Endodermal cell (in vitro differentiated cells): ENCODE data around the gene RNF220. TPM values are rescaled to one million over a fixed set of nuclear protein-coding genes. Genes with fewer than 3 reads are reported as not detected.

ENCODE experiments used
- DNase-seq: peaks from one replicate; pipeline ENCODE4 v3.0.0-alpha.2; 2017
- H3K27ac ChIP-seq: 2 replicates; pipeline ENCODE4 v1.5.1; 2013; ENCODE audit warnings: mild to moderate bottlenecking, low read depth, low read length, moderate library complexity
- H3K27me3 ChIP-seq: 2 replicates; pipeline ENCODE4 v1.6.1; 2013; ENCODE audit warnings: mild to moderate bottlenecking, low read length, moderate library complexity; ENCODE audit not compliant: insufficient read depth, control insufficient read depth, poor library complexity, severe bottlenecking
- H3K36me3 ChIP-seq: 2 replicates; pipeline ENCODE4 v1.7.0; 2013; ENCODE audit warnings: mild to moderate bottlenecking, low read length, moderate library complexity; ENCODE audit not compliant: control insufficient read depth, insufficient read depth
- H3K4me1 ChIP-seq: one replicate; pipeline ENCODE4 v1.7.0; 2013; ENCODE audit warnings: low read length; ENCODE audit not compliant: control insufficient read depth, insufficient read depth
- H3K4me3 ChIP-seq: 2 replicates; pipeline ENCODE4 v1.5.1; 2013; ENCODE audit warnings: mild to moderate bottlenecking, low read length, moderate library complexity
- H3K9ac ChIP-seq: 2 replicates; pipeline ENCODE4 v1.6.1; 2013; ENCODE audit warnings: mild to moderate bottlenecking, low read length, moderate library complexity; ENCODE audit not compliant: poor library complexity, severe bottlenecking; ENCODE audit errors: extremely low read depth
- H3K9me3 ChIP-seq: 2 replicates; pipeline ENCODE4 v1.6.1; 2013; ENCODE audit warnings: mild to moderate bottlenecking, low read length, moderate library complexity; ENCODE audit not compliant: control insufficient read depth
- H3K27ac Mint-ChIP-seq: 2 replicates; pipeline ENCODE4 v1.8.0; 2020; ENCODE audit warnings: mixed read lengths
- H3K27me3 Mint-ChIP-seq: 2 replicates; pipeline ENCODE4 v1.8.0; 2021; ENCODE audit warnings: mild to moderate bottlenecking, mixed read lengths; ENCODE audit not compliant: insufficient read depth
- H3K36me3 Mint-ChIP-seq: 2 replicates; pipeline ENCODE4 v1.8.0; 2020; ENCODE audit warnings: low read depth, mixed read lengths
- H3K4me1 Mint-ChIP-seq: 2 replicates; pipeline ENCODE4 v1.8.0; 2020; ENCODE audit warnings: mixed read lengths
- H3K4me3 Mint-ChIP-seq: 2 replicates; pipeline ENCODE4 v1.8.0; 2020; ENCODE audit warnings: mild to moderate bottlenecking, moderate library complexity, mixed read lengths
- H3K9me3 Mint-ChIP-seq: 2 replicates; pipeline ENCODE4 v1.8.0; 2020; ENCODE audit warnings: mild to moderate bottlenecking, mixed read lengths
- CTCF ChIP-seq: fragments of 200-600 bp; sonication (generic); conservative IDR thresholded peaks from 2 replicates; pipeline ENCODE4 v1.5.0; 2021; ENCODE audit warnings: antibody characterized with exemption, mild to moderate bottlenecking
- WGBS, 2 experiments: methylation state at CpG; one replicate each; pipeline versions ENCODE4 v1.1.5 to v1.1.7; 2013; ENCODE audit warnings: missing lambda C conversion rate in 2 of 2, mixed read lengths in 1 of 2; ENCODE audit not compliant: insufficient coverage in 1 of 2, insufficient read length in 1 of 2; 5-methylcytosine and 5-hydroxymethylcytosine counted together
- total RNA-seq, 2 donors: library from RNA; stranded (reverse); fragmentation: NEBNext Ultra II Directional in 1 of 2; extraction: Animal tissue kit (Norgen Biotek cat#: 25700) in 1 of 2; gene quantifications; 2 replicates in 1 of 2; 3 replicates in 1 of 2; pipeline ENCODE4 v1.2.1, GENCODE V29; 2021

The RNF220 gene
- total RNA-seq, 2 donors from 2014 or later, result 94.6 to 95.5 TPM

- peaks cover 16% of the 10 kb centered on the region for H3K4me1 Mint-ChIP-seq
- no peak overlapping the region for H3K27ac Mint-ChIP-seq
- H3K36me3 Mint-ChIP-seq, result no peaks in the 10 kb centered on the region
- 57 to 83% methylated on average over 2 to 3 of the region's 3 CpGs for WGBS, 2 experiments
- no peak for DNase-seq
- no peak overlapping the region for H3K9ac ChIP-seq
- peaks cover 41% of the 10 kb centered on the region for H3K27me3 ChIP-seq
- no peaks in the 10 kb centered on the region for H3K36me3 ChIP-seq
- no peaks in the 10 kb centered on the region for H3K9me3 ChIP-seq
- no peaks in the 10 kb centered on the region for H3K9me3 Mint-ChIP-seq
- TF ChIP-seq CTCF, result peak; percentile 20
- no peak overlapping the region for H3K4me3 Mint-ChIP-seq
- no peak overlapping the region for H3K4me3 ChIP-seq
- peaks cover 37% of the 10 kb centered on the region for H3K27me3 Mint-ChIP-seq
- H3K27ac ChIP-seq, result no peak overlapping the region
- H3K4me1 ChIP-seq, result no peaks in the 10 kb centered on the region
These were observed 148.2 kb downstream of the RNF220 start for GRCh38 chr1:44553127-44553758.

GRCh38 chr1:44553771-44554170 is 148.7 kb downstream of the RNF220 start:
- H3K4me1 ChIP-seq, result no peaks in the 10 kb centered on the region
- Mint-ChIP-seq H3K27ac (no peak overlapping the region), H3K27me3 (peaks cover 35% of the 10 kb centered on the region), H3K9me3 (no peaks in the 10 kb centered on the region), H3K4me1 (peaks cover 16% of the 10 kb centered on the region), H3K4me3 (no peak overlapping the region), H3K36me3 (no peaks in the 10 kb centered on the region)
- 83 to 87% methylated on average over 4 to 6 of the region's 6 CpGs for WGBS, 2 experiments
- peaks cover 41% of the 10 kb centered on the region for H3K27me3 ChIP-seq
- H3K9ac ChIP-seq, result no peak overlapping the region
- no peak for TF ChIP-seq CTCF
- no peaks in the 10 kb centered on the region for H3K9me3 ChIP-seq
- H3K4me3 ChIP-seq, result no peak overlapping the region
- DNase-seq, result no peak
- H3K36me3 ChIP-seq, result no peaks in the 10 kb centered on the region
- no peak overlapping the region for H3K27ac ChIP-seq

- Mint-ChIP-seq H3K27me3 (peaks cover 30% of the 10 kb centered on the region), H3K36me3 (no peaks in the 10 kb centered on the region), H3K4me1 (peaks cover 9% of the 10 kb centered on the region), H3K9me3 (no peaks in the 10 kb centered on the region), H3K4me3 (no peak overlapping the region), H3K27ac (no peak overlapping the region)
- Histone ChIP-seq H3K27me3 (peaks cover 32% of the 10 kb centered on the region), H3K4me1 (no peaks in the 10 kb centered on the region), H3K9ac (no peak overlapping the region), H3K9me3 (no peaks in the 10 kb centered on the region), H3K4me3 (no peak overlapping the region), H3K36me3 (no peaks in the 10 kb centered on the region), H3K27ac (no peak overlapping the region)
- no peak for DNase-seq
- no peak for TF ChIP-seq CTCF
- WGBS, 2 experiments, result 74 to 80% methylated on average over 2 of the region's 2 CpGs
These were observed 149.7 kb downstream of the RNF220 start for GRCh38 chr1:44554706-44555105.
